GM12878 (cell line): Measurements from ENCODE around the gene SPINT1. TPM values are rescaled to one million over a fixed set of nuclear protein-coding genes. Genes with fewer than 3 reads are reported as not detected.

ENCODE experiments used
- ATAC-seq: fragments of 200-7000 bp; cut with Tn5 transposase; 3 replicates; pipeline ENCODE4 v1.9.1; 2020; ENCODE audit warnings: mild to moderate bottlenecking, moderate library complexity
- BruUV-seq: library from RNA; stranded (reverse); fragments of 400-500 nt; replicated peaks from 2 replicates; lab custom pipeline; 2021; lab: Mats Ljungman, UMichigan
- CTCF ChIA-PET: fragments of 300-600 bp; sonication (Branson Sonifier 250); formaldehyde crosslinking; extraction: SDS; loops from one replicate; lab custom pipeline; 2021; ENCODE audit warnings: inconsistent platforms; lab: Yijun Ruan, JAX
- POLR2A ChIA-PET: fragments of 350-600 bp; formaldehyde crosslinking; extraction: SDS; loops from one replicate; lab custom pipeline; 2021; ENCODE audit warnings: inconsistent platforms; lab: Charles Lee
- RAD21 ChIA-PET: fragments of 300-600 bp; sonication (Branson Sonifier 250); formaldehyde crosslinking; loops from one replicate; lab custom pipeline; 2023; ENCODE audit warnings: antibody characterized with exemption; ENCODE audit not compliant: unreplicated experiment; lab: Charles Lee
- SMC1A ChIA-PET: fragments of 300-600 bp; sonication (Branson Sonifier 250); formaldehyde crosslinking; loops from one replicate; lab custom pipeline; 2023; ENCODE audit not compliant: unreplicated experiment, uncharacterized antibody; lab: Charles Lee
- DNase-seq: peaks from one replicate; pipeline ENCODE4 v3.0.0-alpha.2; 2011; ENCODE audit warnings: low read depth, low spot score
- FAIRE-seq: peaks from 3 replicates; lab custom pipeline; 2011; peaks lifted over from hg19 to GRCh38; lab: Jason Lieb, UNC
- H2AFZ ChIP-seq: 2 replicates; pipeline ENCODE4 v1.6.0; 2011; ENCODE audit warnings: low read depth, low read length, control low read depth; ENCODE audit not compliant: control insufficient read depth
- H3K27ac ChIP-seq: 2 replicates; pipeline ENCODE4 v1.5.1; 2011; ENCODE audit warnings: control low read depth; ENCODE audit not compliant: control insufficient read depth, insufficient read depth
- H3K27me3 ChIP-seq, 2 experiments: replicated peaks in 1 of 2; 2 replicates each; pipeline versions ENCODE4 v1.6.0 to v1.6.1; 2011; ENCODE audit warnings: low read length in 1 of 2; ENCODE audit not compliant: control insufficient read depth in 2 of 2, insufficient read depth in 2 of 2
- H3K36me3 ChIP-seq, 2 experiments: 2 replicates each; pipeline ENCODE4 v1.5.1; 2011; ENCODE audit warnings: low read length in 1 of 2; ENCODE audit not compliant: control insufficient read depth in 2 of 2, insufficient read depth in 2 of 2
- H3K4me1 ChIP-seq: 2 replicates; pipeline ENCODE4 v1.6.1; 2011; ENCODE audit warnings: mild to moderate bottlenecking, low read length, moderate library complexity, mixed read lengths; ENCODE audit not compliant: control insufficient read depth, insufficient read depth
- H3K4me2 ChIP-seq: 2 replicates; pipeline ENCODE4 v1.6.0; 2011; ENCODE audit warnings: control low read depth; ENCODE audit not compliant: control insufficient read depth, insufficient read depth
- H3K4me3 ChIP-seq: fragments of 200-600 bp; sonication (generic); 2 replicates; pipeline ENCODE4 v1.5.1; 2016
- H3K79me2 ChIP-seq: 2 replicates; pipeline ENCODE4 v1.6.0; 2011; ENCODE audit warnings: low read length; ENCODE audit not compliant: control insufficient read depth, insufficient read depth
- H3K9ac ChIP-seq: 2 replicates; pipeline ENCODE4 v1.8.0; 2011; ENCODE audit warnings: low read length, control low read depth, mixed read lengths; ENCODE audit not compliant: control insufficient read depth, insufficient read depth
- H3K9me3 ChIP-seq: replicated peaks from 3 replicates; pipeline ENCODE4 v1.5.1; 2011; ENCODE audit warnings: mild to moderate bottlenecking, low read length; ENCODE audit not compliant: control insufficient read depth, insufficient read depth
- H4K20me1 ChIP-seq: 2 replicates; pipeline ENCODE4 v1.6.0; 2011; ENCODE audit not compliant: control insufficient read depth, insufficient read depth
- CREM ChIP-seq: IDR thresholded peaks from 2 replicates; pipeline ENCODE4 v1.6.1; 2014; ENCODE audit warnings: antibody characterized with exemption, low read depth
- FOS ChIP-seq: IDR thresholded peaks from 3 replicates; pipeline ENCODE4 v1.6.1; 2011; ENCODE audit warnings: borderline replicate concordance; ENCODE audit not compliant: insufficient read length; ENCODE audit errors: extremely low read depth
- FOXK2 ChIP-seq: fragments of 450-650 bp; IDR thresholded peaks from 2 replicates; pipeline ENCODE4 v1.6.1; 2017; ENCODE audit warnings: mild to moderate bottlenecking, moderate library complexity
- GATAD2B ChIP-seq: fragments of 450-650 bp; conservative IDR thresholded peaks from 2 replicates; pipeline ENCODE4 v1.6.1; 2017; ENCODE audit warnings: low read depth, mild to moderate bottlenecking, moderate library complexity
- KLF5 ChIP-seq: fragments of 450-650 bp; IDR thresholded peaks from 2 replicates; pipeline ENCODE4 v1.6.1; 2014; ENCODE audit warnings: mild to moderate bottlenecking; ENCODE audit not compliant: partially characterized antibody
- MTA2 ChIP-seq: fragments of 450-650 bp; IDR thresholded peaks from 2 replicates; pipeline ENCODE4 v1.6.1; 2016; ENCODE audit warnings: low read depth, mild to moderate bottlenecking, moderate library complexity
- NBN ChIP-seq: fragments of 450-650 bp; IDR thresholded peaks from 2 replicates; pipeline ENCODE4 v1.6.1; 2016
- NR2C2 ChIP-seq: IDR thresholded peaks from 2 replicates; pipeline ENCODE4 v1.6.1; 2011; ENCODE audit warnings: borderline replicate concordance, low read depth; ENCODE audit not compliant: control insufficient read depth, insufficient read length
- PAX5 ChIP-seq: IDR thresholded peaks from 2 replicates; pipeline ENCODE4 v1.6.1; 2011; ENCODE audit warnings: low read depth, low read length, borderline replicate concordance
- POU2F2 ChIP-seq: IDR thresholded peaks from 3 replicates; pipeline ENCODE4 v1.6.1; 2011; ENCODE audit warnings: low read depth, mild to moderate bottlenecking, low read length, borderline replicate concordance
- RB1 ChIP-seq: fragments of 450-650 bp; formaldehyde crosslinking; IDR thresholded peaks from 2 replicates; pipeline ENCODE4 v1.6.1; 2017; ENCODE audit warnings: mild to moderate bottlenecking, borderline replicate concordance
- RCOR1 ChIP-seq: conservative IDR thresholded peaks from 2 replicates; pipeline ENCODE4 v1.6.1; 2012; ENCODE audit warnings: low read depth, low read length, improper control_type of control experiment
- RFX5 ChIP-seq: IDR thresholded peaks from 2 replicates; pipeline ENCODE4 v1.6.1; 2011; ENCODE audit warnings: low read depth, low read length, improper control_type of control experiment
- SMARCA5 ChIP-seq: fragments of 450-650 bp; IDR thresholded peaks from 2 replicates; pipeline ENCODE4 v1.6.1; 2017; ENCODE audit warnings: mild to moderate bottlenecking
- SMC3 ChIP-seq: IDR thresholded peaks from 2 replicates; pipeline ENCODE4 v1.6.1; 2011; ENCODE audit warnings: low read length, improper control_type of control experiment, borderline replicate concordance
- SREBF2 ChIP-seq: IDR thresholded peaks from 2 replicates; pipeline ENCODE4 v1.6.1; 2012; ENCODE audit warnings: mild to moderate bottlenecking, low read length
- TCF12 ChIP-seq: IDR thresholded peaks from 2 replicates; pipeline ENCODE4 v1.6.1; 2011; ENCODE audit warnings: low read depth, mild to moderate bottlenecking, low read length
- YY1 ChIP-seq: IDR thresholded peaks from 2 replicates; pipeline ENCODE4 v1.6.1; 2011; ENCODE audit warnings: low read depth, mild to moderate bottlenecking, low read length
- ZNF24 ChIP-seq: fragments of 450-650 bp; IDR thresholded peaks from 2 replicates; pipeline ENCODE4 v1.6.1; 2017; ENCODE audit warnings: antibody characterized with exemption, mild to moderate bottlenecking
- ZNF274 ChIP-seq: IDR thresholded peaks from one replicate; pipeline ENCODE4 v1.8.0; 2011; ENCODE audit not compliant: insufficient read length, insufficient read depth
- WGBS: methylation state at CpG from one replicate; pipeline ENCODE4 v1.1.6; 2016; ENCODE audit warnings: low lambda C conversion rate; ENCODE audit not compliant: insufficient replicate concordance, insufficient coverage; ENCODE audit errors: missing lambda C conversion rate; 5-methylcytosine and 5-hydroxymethylcytosine counted together
- in situ Hi-C: fragments of 300-500 bp; cut with MboI; formaldehyde crosslinking; loops from 9 replicates; pipeline ENCODE4 v1.14.3; 2018; ENCODE audit warnings: mixed read lengths
- intact Hi-C: fragments of 100-400 bp; cut with micrococcal nuclease; formaldehyde crosslinking; loops from one replicate; pipeline ENCODE4 v1.14.2; 2022; ENCODE audit not compliant: unreplicated experiment
- polyA plus RNA-seq, 11 experiments: library from polyadenylated mRNA; depleted of rRNA in 4 of 11; unstranded in 6 of 11; stranded (reverse) in 5 of 11; fragments of >200 nt; fragmentation: Nextera tagmentation in 4 of 11; fragmentation: Illumina TruSeq in 1 of 11; extraction: Ambion mirVana in 4 of 11; extraction: Trizol in 1 of 11; gene quantifications; 1 replicate in 1 of 11; 2 replicates in 10 of 11; pipeline versions ENCODE4 v1.2.1 to v1.2.3, GENCODE V29; 2011 to 2016; ENCODE audit warnings: inconsistent platforms in 2 of 11, missing spikeins in 2 of 11, low read depth in 1 of 11
- total RNA-seq, 4 experiments: library from RNA; depleted of rRNA in 3 of 4; stranded (reverse); fragments of >200 nt in 3 of 4; fragmentation: Illumina TruSeq in 1 of 4; extraction: Trizol in 1 of 4; gene quantifications; 2 replicates each; pipeline versions ENCODE4 v1.2.1 to v1.2.3, GENCODE V29; 2013 to 2021
- TF ChIP-seq, protein P1 (sequence below): IDR thresholded peaks from 2 replicates; pipeline ENCODE4 v1.6.1; 2012; ENCODE audit warnings: low read length, inconsistent platforms
- TF ChIP-seq, protein P2 (sequence below): fragments of 450-650 bp; IDR thresholded peaks from 2 replicates; pipeline ENCODE4 v1.6.1; 2017; ENCODE audit warnings: mild to moderate bottlenecking, low read depth, inconsistent platforms; ENCODE audit not compliant: poor library complexity, severe bottlenecking

The SPINT1 gene
- total and polyA plus RNA-seq, 10 of the 15 experiments (the other 5 are each of a cell fraction or from before 2014, with no cell fraction given) = 3.5 to 28.6 (median 10.2) TPM

DNA sequence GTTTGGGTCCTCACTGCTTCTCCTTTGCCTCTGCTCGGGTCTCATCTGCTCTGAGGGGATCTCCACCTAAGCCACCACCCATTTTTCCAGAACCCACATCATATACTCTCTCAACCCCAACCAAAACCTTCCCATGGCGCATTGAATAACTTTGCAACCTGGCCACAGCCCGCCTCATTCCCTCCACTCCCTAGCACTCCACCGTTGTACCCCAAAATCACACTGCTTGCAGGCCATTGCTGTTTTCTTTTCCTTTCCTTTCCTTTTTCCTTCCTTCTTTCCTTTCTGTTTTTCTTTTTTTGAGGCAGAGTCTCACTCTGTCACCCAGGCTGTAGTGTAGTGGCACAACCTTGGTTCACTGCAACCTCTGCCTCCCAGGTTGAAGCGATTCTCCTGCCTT, 47.3 kb downstream of the SPINT1 start (continued):
- peak; percentile 12; the same call in 1 of the 2 replicates for TF ChIP-seq MTA2
- no peak for TF ChIP-seq PAX5
- TF ChIP-seq, protein P1, sequence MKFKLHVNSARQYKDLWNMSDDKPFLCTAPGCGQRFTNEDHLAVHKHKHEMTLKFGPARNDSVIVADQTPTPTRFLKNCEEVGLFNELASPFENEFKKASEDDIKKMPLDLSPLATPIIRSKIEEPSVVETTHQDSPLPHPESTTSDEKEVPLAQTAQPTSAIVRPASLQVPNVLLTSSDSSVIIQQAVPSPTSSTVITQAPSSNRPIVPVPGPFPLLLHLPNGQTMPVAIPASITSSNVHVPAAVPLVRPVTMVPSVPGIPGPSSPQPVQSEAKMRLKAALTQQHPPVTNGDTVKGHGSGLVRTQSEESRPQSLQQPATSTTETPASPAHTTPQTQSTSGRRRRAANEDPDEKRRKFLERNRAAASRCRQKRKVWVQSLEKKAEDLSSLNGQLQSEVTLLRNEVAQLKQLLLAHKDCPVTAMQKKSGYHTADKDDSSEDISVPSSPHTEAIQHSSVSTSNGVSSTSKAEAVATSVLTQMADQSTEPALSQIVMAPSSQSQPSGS = no peak
- TF ChIP-seq GATAD2B = no peak
- no peak for TF ChIP-seq ZNF274
- TF ChIP-seq RCOR1 = no peak
- 0 out of 2 replicates have a peak, but pooled peaks have one; percentile 23 for TF ChIP-seq NBN

DNA sequence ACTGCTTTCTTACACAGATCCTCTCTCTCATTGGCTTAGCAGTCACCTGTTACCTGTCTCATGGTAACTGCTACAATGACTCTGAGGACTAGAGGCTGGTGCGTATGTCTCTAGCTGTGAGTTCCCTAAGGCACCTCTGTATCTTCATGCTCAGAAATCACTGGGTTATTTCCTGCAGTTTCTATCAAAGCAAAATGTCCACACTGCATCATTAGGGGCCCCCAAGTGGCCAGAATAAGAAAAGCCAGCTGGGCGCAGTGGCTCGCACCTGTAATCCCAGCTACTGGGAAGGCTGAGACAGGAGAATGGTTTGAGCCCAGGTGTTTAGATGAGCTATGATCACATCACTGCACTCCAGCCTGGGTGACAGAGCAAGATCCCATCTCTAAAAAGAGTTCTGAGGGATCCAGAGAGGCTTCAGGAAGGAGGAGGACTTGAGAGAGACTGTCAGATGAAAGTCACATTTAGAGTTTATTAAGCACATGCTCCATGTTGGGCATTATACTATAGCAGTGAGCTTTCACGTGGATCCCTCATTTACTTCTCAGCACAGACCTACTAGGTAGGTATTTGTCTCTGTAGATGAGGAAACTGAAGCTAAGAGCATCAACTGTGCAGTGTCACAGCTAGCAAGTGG, 48.1 kb downstream of the SPINT1 start:
- no peaks in the 10 kb centered on the region; a peak in 1 of 4 replicates for H3K36me3 ChIP-seq
- H2AFZ ChIP-seq = peak overlapping the region; percentile 15
- no peaks in the 10 kb centered on the region for H3K27me3 ChIP-seq
- POLR2A ChIA-PET = interaction anchor here (0.6 to 5.7 kb wide), 6 partner anchors 11 to 295 kb away, joined by 3 to 220 read pairs (median 8); partner anchors contain the start of gene RHOV
- peaks cover 21% of the 10 kb centered on the region for H3K4me1 ChIP-seq
- in situ Hi-C loops (loop anchor here (5.0 kb wide), 1 partner anchor 35 kb away; no protein-coding TSS in a partner anchor), intact Hi-C loops (loop anchor here (5.0 kb wide), 2 partner anchors 140 to 195 kb away; partner anchors contain the start of gene RAD51)
- BruUV-seq = no TSS peak
- no peak overlapping the region for H3K9ac ChIP-seq
- H3K27ac ChIP-seq = no peak overlapping the region
- no peak overlapping the region for H3K4me3 ChIP-seq
- CTCF ChIA-PET = interaction anchor here (0.6 to 4.8 kb wide), 32 partner anchors 11 to 469 kb away, joined by 3 to 37 read pairs (median 4); partner anchors contain the start of genes DNAJC17, PPP1R14D, RAD51 and SPINT1
- ATAC-seq (peak; percentile 58), FAIRE-seq (no peak), DNase-seq (no peak)
- no peak overlapping the region for H3K4me2 ChIP-seq
- H3K79me2 ChIP-seq = peaks cover 20% of the 10 kb centered on the region
- no peaks in the 10 kb centered on the region for H3K9me3 ChIP-seq
- 11% methylated on average over 4 of the region's 4 CpGs for WGBS
- H4K20me1 ChIP-seq = no peaks in the 10 kb centered on the region
- RAD21 ChIA-PET = interaction anchor here (0.5 to 14.9 kb wide), 27 partner anchors 8 to 437 kb away, joined by 3 to 551 read pairs (median 5); partner anchors contain the start of genes CCDC32, DNAJC17, RAD51 and RHOV
- SMC1A ChIA-PET = interaction anchor here (0.7 to 13.4 kb wide), 22 partner anchors 8 to 372 kb away, joined by 3 to 454 read pairs (median 4); partner anchors contain the start of genes GCHFR, RHOV and SPINT1
- no peak for TF ChIP-seq RFX5
- no peak for TF ChIP-seq KLF5
- no peak for TF ChIP-seq FOS
- TF ChIP-seq SREBF2 = no peak
- TF ChIP-seq ZNF24 = peak; percentile 85
- TF ChIP-seq YY1 = peak; percentile 84
- no peak for TF ChIP-seq FOXK2
- TF ChIP-seq POU2F2 = 0 out of 3 replicates have a peak, but pooled peaks have one; percentile 55
- peak; percentile 83 for TF ChIP-seq SMC3
- peak; percentile 57; the same call in 1 of the 2 replicates for TF ChIP-seq RB1
- TF ChIP-seq, protein P2, sequence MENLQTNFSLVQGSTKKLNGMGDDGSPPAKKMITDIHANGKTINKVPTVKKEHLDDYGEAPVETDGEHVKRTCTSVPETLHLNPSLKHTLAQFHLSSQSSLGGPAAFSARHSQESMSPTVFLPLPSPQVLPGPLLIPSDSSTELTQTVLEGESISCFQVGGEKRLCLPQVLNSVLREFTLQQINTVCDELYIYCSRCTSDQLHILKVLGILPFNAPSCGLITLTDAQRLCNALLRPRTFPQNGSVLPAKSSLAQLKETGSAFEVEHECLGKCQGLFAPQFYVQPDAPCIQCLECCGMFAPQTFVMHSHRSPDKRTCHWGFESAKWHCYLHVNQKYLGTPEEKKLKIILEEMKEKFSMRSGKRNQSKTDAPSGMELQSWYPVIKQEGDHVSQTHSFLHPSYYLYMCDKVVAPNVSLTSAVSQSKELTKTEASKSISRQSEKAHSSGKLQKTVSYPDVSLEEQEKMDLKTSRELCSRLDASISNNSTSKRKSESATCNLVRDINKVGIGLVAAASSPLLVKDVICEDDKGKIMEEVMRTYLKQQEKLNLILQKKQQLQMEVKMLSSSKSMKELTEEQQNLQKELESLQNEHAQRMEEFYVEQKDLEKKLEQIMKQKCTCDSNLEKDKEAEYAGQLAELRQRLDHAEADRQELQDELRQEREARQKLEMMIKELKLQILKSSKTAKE = peak; percentile 29
- peak; percentile 72; the same call in 1 of the 2 replicates for TF ChIP-seq SMARCA5
- TF ChIP-seq CREM = no peak
- no peak for TF ChIP-seq NR2C2
- peak; percentile 61; the same call in 1 of the 2 replicates for TF ChIP-seq TCF12
